HEK293 (cell line): Measurements from ENCODE around the gene STOX1.

ENCODE experiments used
- CTCF ChIA-PET: fragments of 350-600 bp; formaldehyde crosslinking; extraction: SDS; loops from one replicate; lab custom pipeline; 2021; ENCODE audit warnings: antibody characterized with exemption; lab: Yijun Ruan, JAX
- POLR2A ChIA-PET: fragments of 300-600 bp; formaldehyde crosslinking; extraction: SDS; loops from one replicate; lab custom pipeline; 2020; ENCODE audit warnings: antibody characterized with exemption, inconsistent platforms; lab: Yijun Ruan, JAX
- H3K27ac ChIP-seq: fragments of 200-500 bp; sonication (Bioruptor generic); 2 replicates; pipeline ENCODE4 v1.5.1; 2014; ENCODE audit warnings: low read depth, low read length, control low read depth, inconsistent platforms; ENCODE audit errors: extremely low read depth
- H3K36me3 ChIP-seq, 2 experiments: fragments of 200-500 bp in 1 of 2; sonication (Bioruptor generic) in 1 of 2; 1 replicate in 1 of 2; 2 replicates in 1 of 2; pipeline ENCODE4 v1.5.1; 2014 to 2017; ENCODE audit warnings: inconsistent platforms in 2 of 2, low read length in 2 of 2; ENCODE audit not compliant: control insufficient read depth in 2 of 2, insufficient read depth in 1 of 2
- H3K4me1 ChIP-seq: fragments of 200-500 bp; sonication (Bioruptor generic); 2 replicates; pipeline ENCODE4 v1.5.1; 2014; ENCODE audit warnings: mild to moderate bottlenecking, low read length, inconsistent platforms; ENCODE audit not compliant: control insufficient read depth, insufficient read depth
- H3K4me3 ChIP-seq: 2 replicates; pipeline ENCODE4 v1.5.1; 2011; ENCODE audit warnings: low read depth, mild to moderate bottlenecking, control low read depth, low read length, moderate library complexity
- H3K9me3 ChIP-seq: fragments of 200-500 bp; sonication (Bioruptor generic); 2 replicates; pipeline ENCODE4 v1.5.1; 2014; ENCODE audit warnings: low read depth, low read length, inconsistent platforms; ENCODE audit not compliant: control insufficient read depth, insufficient read depth
- HIC1 ChIP-seq: fragments of 450-650 bp; formaldehyde crosslinking; IDR thresholded peaks from 2 replicates; pipeline ENCODE4 v1.5.1; 2016; ENCODE audit warnings: missing biosample characterization, missing genetic modification characterization
- KLF9 ChIP-seq: fragments of 450-650 bp; formaldehyde crosslinking; IDR thresholded peaks from 2 replicates; pipeline ENCODE4 v1.5.1; 2016; ENCODE audit warnings: missing biosample characterization, missing genetic modification characterization, low read depth
- PRDM1 ChIP-seq: fragments of 450-650 bp; formaldehyde crosslinking; IDR thresholded peaks from 2 replicates; pipeline ENCODE4; 2016; ENCODE audit warnings: missing biosample characterization, missing genetic modification characterization
- PRDM2 ChIP-seq: fragments of 450-650 bp; formaldehyde crosslinking; IDR thresholded peaks from 2 replicates; pipeline ENCODE4 v1.5.1; 2016; ENCODE audit warnings: missing biosample characterization, missing genetic modification characterization, borderline replicate concordance
- REST ChIP-seq: fragments of 450-650 bp; formaldehyde crosslinking; IDR thresholded peaks from 2 replicates; pipeline ENCODE4 v1.5.1; 2016; ENCODE audit warnings: missing biosample characterization, missing genetic modification characterization
- SALL2 ChIP-seq: fragments of 450-650 bp; formaldehyde crosslinking; IDR thresholded peaks from 2 replicates; pipeline ENCODE4 v1.5.0; 2017; ENCODE audit warnings: missing biosample characterization, mild to moderate bottlenecking, missing genetic modification characterization, borderline replicate concordance
- ZBTB11 ChIP-seq: fragments of 450-650 bp; formaldehyde crosslinking; conservative IDR thresholded peaks from 2 replicates; pipeline ENCODE4 v1.5.1; 2016; ENCODE audit warnings: low read depth, missing biosample characterization, missing genetic modification characterization
- ZFP37 ChIP-seq: fragments of 450-650 bp; formaldehyde crosslinking; IDR thresholded peaks from 2 replicates; pipeline ENCODE4 v1.5.1; 2016; ENCODE audit warnings: missing biosample characterization, missing genetic modification characterization
- ZNF18 ChIP-seq: fragments of 450-650 bp; formaldehyde crosslinking; IDR thresholded peaks from 2 replicates; pipeline ENCODE4 v1.5.1; 2016; ENCODE audit warnings: missing biosample characterization, missing genetic modification characterization
- ZNF2 ChIP-seq: fragments of 450-650 bp; formaldehyde crosslinking; IDR thresholded peaks from 2 replicates; pipeline ENCODE4 v1.5.1; 2016; ENCODE audit warnings: missing biosample characterization, missing genetic modification characterization
- ZNF555 ChIP-seq: fragments of 450-650 bp; formaldehyde crosslinking; conservative IDR thresholded peaks from 2 replicates; pipeline ENCODE4 v1.5.1; 2017; ENCODE audit warnings: missing biosample characterization, mild to moderate bottlenecking, missing genetic modification characterization, inconsistent platforms
- ZNF561 ChIP-seq: fragments of 450-650 bp; IDR thresholded peaks from 2 replicates; pipeline ENCODE4 v1.5.1; 2018; ENCODE audit warnings: missing biosample characterization, missing genetic modification characterization, borderline replicate concordance
- ZNF776 ChIP-seq: fragments of 450-650 bp; formaldehyde crosslinking; IDR thresholded peaks from 2 replicates; pipeline ENCODE4 v1.5.0; 2017; ENCODE audit warnings: missing biosample characterization, missing genetic modification characterization, borderline replicate concordance

STOX1 gene

GRCh38 chr10:68902382-68902781 is 75.1 kb downstream of the STOX1 start:
- Histone ChIP-seq H3K9me3 (no peaks in the 10 kb centered on the region), H3K36me3 (peaks cover 8 to 19% of the 10 kb centered on the region in 2 experiments), H3K4me1 (0 out of 2 replicates have a peak, but pooled peaks cover 3% of the 10 kb centered on the region), H3K27ac (no peak overlapping the region), H3K4me3 (peak overlapping the region; percentile 82)
- ChIA-PET CTCF (no interaction called here), POLR2A (interaction anchor here (0.7 to 3.1 kb wide), 3 partner anchors 14 to 672 kb away, joined by 7 to 13 read pairs (median 9); partner anchors contain the start of gene STOX1)
- TF ChIP-seq ZNF2 (tag by site-specific recombination), result no peak
- TF ChIP-seq PRDM1 (tag by site-specific recombination), result peak; percentile 91
- TF ChIP-seq SALL2, result no peak
- no peak for TF ChIP-seq HIC1 (tag by site-specific recombination)
- no peak for TF ChIP-seq ZBTB11

- Histone ChIP-seq H3K4me3 (no peak overlapping the region), H3K9me3 (no peaks in the 10 kb centered on the region), H3K4me1 (no peaks in the 10 kb centered on the region), H3K36me3 (peaks cover 36 to 72% of the 10 kb centered on the region in 2 experiments), H3K27ac (no peak overlapping the region)
- CTCF ChIA-PET, result interaction anchor here (0.6 kb wide), 1 partner anchor 13 kb away, joined by 4 read pairs; no protein-coding TSS in a partner anchor
- TF ChIP-seq ZNF555 (tag by site-specific recombination), result no peak
- peak; percentile 78 for TF ChIP-seq REST (tag by site-specific recombination)
- POLR2A ChIA-PET, result interaction anchor here (0.7 kb wide), 2 partner anchors 15 to 447 kb away, joined by 3 to 7 read pairs; no protein-coding TSS in a partner anchor
Observed at GRCh38 chr10:68924593-68924992, 97.3 kb downstream of the STOX1 start.

GRCh38 chr10:68925489-68925888 is 98.2 kb downstream of the STOX1 start:
- H3K9me3 ChIP-seq, result no peaks in the 10 kb centered on the region
- CTCF ChIA-PET, result interaction anchor here (1.0 kb wide), 1 partner anchor 17 kb away, joined by 4 read pairs; no protein-coding TSS in a partner anchor
- POLR2A ChIA-PET, result no interaction called here
- H3K4me3 ChIP-seq, result no peak overlapping the region
- no peak overlapping the region for H3K27ac ChIP-seq
- peaks cover 33 to 69% of the 10 kb centered on the region in 2 experiments for H3K36me3 ChIP-seq
- no peaks in the 10 kb centered on the region for H3K4me1 ChIP-seq
- no peak for TF ChIP-seq ZNF561 (tag by site-specific recombination)
- TF ChIP-seq KLF9 (tag by site-specific recombination), result no peak
- no peak for TF ChIP-seq ZFP37 (tag by site-specific recombination)
- TF ChIP-seq PRDM2, result no peak
- no peak for TF ChIP-seq ZNF18 (tag by site-specific recombination)
- no peak for TF ChIP-seq ZNF776 (tag by site-specific recombination)
